ENCODE results near the gene CORT.
"Not testable (repeated sequence)": the region's sequence is repeated elsewhere in the genome, so short reads cannot be mapped to it uniquely, and the experiment has no call there.

The CORT gene, protein sequence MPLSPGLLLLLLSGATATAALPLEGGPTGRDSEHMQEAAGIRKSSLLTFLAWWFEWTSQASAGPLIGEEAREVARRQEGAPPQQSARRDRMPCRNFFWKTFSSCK

DNA sequence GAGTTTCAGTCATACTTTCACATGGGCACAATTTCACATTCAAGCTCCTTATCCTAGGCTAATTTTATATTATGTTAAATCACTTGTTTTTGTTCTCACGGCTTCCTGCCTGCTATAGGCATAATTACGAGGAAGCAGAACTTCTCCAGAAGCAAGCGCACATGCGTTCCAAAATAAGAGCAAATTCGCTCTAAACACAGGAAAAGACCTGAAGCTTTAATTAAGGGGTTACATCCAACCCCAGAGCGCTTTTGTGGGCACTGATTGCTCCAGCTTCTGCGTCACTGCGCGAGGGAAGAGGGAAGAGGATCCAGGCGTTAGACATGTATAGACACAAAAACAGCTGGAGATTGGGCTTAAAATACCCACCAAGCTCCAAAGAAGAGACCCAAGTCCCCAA, at the start of gene CORT:
TSS of gene CORT (plus strand) at position 281 of the 400 bp plus-strand sequence. CDS start 193 bp downstream, outside the sequence.
- Histone ChIP-seq H3K9ac (ENCODE audit: low read length) (no peak within 1 kb of the TSS), H3K27ac (ENCODE audit: low read depth, low read length) (no peak within 1 kb of the TSS), H3K27me3 (ENCODE audit: control insufficient read depth, insufficient read depth, low read length) (no peaks in the 10 kb centered on the region), H3K9me3 (ENCODE audit: control insufficient read depth, insufficient read depth, low read depth, low read length) (peaks cover under 1% of the 10 kb centered on the region; the same call in 1 of the 2 replicates), H3K36me3 (ENCODE audit: control insufficient read depth, insufficient read depth, low read length) (peaks cover 2% of the 10 kb centered on the region; the same call in 1 of the 2 replicates), H3K4me1 (ENCODE audit: control insufficient read depth, insufficient read depth, low read length) (peaks cover 13% of the 10 kb centered on the region), H3K4me3 (ENCODE audit: low read depth, low read length) (no peak within 1 kb of the TSS)

DNA sequence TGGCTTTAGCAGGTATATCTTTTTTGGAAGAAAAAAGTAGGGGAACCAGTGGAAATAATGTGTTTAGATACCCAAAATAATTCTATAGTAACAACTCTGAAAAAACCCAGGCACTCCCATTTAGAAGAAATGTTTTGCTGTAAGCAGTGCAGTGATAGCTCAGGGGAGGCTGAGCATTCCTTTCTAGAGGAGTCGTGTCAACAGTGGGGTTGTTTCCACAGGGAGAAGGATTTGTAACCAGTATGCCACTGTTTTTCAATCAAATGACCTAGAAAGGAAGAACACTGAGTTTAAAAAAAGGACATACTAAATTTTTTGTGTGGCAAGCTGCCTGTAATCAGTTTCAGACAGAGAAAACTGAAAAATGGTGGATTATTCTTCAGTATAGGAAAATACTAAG, 48.5 kb upstream of the CORT start:
- Histone ChIP-seq H3K9me3 (ENCODE audit: control insufficient read depth, insufficient read depth, low read depth, low read length) (no peaks in the 10 kb centered on the region), H3K4me1 (ENCODE audit: control insufficient read depth, insufficient read depth, low read length) (peaks cover 8% of the 10 kb centered on the region), H3K4me3 (ENCODE audit: low read depth, low read length) (no peak overlapping the region), H3K9ac (ENCODE audit: low read length) (no peak overlapping the region), H3K27me3 (ENCODE audit: control insufficient read depth, insufficient read depth, low read length) (no peaks in the 10 kb centered on the region), H3K36me3 (ENCODE audit: control insufficient read depth, insufficient read depth, low read length) (peaks cover 61% of the 10 kb centered on the region), H3K27ac (ENCODE audit: low read depth, low read length) (no peak overlapping the region)

DNA sequence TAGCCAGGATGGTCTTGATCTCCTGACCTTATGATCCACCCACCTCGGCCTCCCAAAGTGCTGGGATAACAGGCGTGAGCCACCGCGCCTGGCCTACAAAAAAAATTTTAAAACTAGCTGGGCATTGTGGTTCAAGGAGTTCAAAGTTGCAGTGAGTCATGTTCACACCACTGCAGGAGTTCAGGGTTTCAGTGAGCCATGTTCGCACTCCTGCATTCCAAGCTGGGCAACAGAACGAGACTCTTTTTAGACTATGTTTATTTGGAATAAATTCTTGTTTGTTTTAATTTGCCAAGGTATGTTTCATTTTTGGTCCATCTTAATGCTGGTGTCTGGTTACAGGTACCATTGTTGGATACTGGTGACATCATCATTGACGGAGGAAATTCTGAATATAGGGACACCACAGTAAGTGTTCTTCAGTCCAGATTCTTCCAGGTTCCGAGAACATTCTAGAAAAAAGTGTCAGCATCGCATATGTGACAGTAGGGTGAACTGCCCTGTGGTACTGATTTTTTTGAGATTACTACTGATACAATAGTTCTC, 47.0 kb upstream of the CORT start:
- peaks cover 77% of the 10 kb centered on the region for H3K36me3 ChIP-seq (ENCODE audit: control insufficient read depth, insufficient read depth, low read length)
- no peak overlapping the region for H3K9ac ChIP-seq (ENCODE audit: low read length)
- no peak overlapping the region for H3K4me3 ChIP-seq (ENCODE audit: low read depth, low read length)
- H3K27ac ChIP-seq (ENCODE audit: low read depth, low read length): no peak overlapping the region
- H3K9me3 ChIP-seq (ENCODE audit: control insufficient read depth, insufficient read depth, low read depth, low read length): no peaks in the 10 kb centered on the region
- peaks cover 8% of the 10 kb centered on the region for H3K4me1 ChIP-seq (ENCODE audit: control insufficient read depth, insufficient read depth, low read length)
- no peaks in the 10 kb centered on the region for H3K27me3 ChIP-seq (ENCODE audit: control insufficient read depth, insufficient read depth, low read length)

DNA sequence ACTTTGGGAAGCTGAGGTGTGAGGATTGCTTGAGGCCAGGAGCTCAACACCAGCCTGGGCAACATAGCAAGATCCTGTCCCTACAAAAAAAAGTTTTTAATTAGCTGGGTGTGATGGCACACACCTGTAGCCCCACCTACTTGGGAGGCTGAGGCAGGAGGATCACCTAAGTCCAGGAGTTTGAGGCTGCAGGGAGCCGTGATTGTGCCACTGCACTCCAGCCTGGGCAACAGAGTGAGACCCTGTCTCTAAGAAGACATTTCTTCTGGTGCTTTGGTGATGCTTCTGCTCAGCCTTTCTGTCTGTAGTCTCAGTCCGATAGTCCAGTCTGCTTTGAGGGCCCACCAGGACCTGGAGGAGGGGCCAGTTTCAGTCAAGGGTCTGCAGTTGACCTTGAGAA, 42.6 kb upstream of the CORT start:
- peaks cover 96% of the 10 kb centered on the region for H3K36me3 ChIP-seq (ENCODE audit: control insufficient read depth, insufficient read depth, low read length)
- no peaks in the 10 kb centered on the region for H3K4me1 ChIP-seq (ENCODE audit: control insufficient read depth, insufficient read depth, low read length)

DNA sequence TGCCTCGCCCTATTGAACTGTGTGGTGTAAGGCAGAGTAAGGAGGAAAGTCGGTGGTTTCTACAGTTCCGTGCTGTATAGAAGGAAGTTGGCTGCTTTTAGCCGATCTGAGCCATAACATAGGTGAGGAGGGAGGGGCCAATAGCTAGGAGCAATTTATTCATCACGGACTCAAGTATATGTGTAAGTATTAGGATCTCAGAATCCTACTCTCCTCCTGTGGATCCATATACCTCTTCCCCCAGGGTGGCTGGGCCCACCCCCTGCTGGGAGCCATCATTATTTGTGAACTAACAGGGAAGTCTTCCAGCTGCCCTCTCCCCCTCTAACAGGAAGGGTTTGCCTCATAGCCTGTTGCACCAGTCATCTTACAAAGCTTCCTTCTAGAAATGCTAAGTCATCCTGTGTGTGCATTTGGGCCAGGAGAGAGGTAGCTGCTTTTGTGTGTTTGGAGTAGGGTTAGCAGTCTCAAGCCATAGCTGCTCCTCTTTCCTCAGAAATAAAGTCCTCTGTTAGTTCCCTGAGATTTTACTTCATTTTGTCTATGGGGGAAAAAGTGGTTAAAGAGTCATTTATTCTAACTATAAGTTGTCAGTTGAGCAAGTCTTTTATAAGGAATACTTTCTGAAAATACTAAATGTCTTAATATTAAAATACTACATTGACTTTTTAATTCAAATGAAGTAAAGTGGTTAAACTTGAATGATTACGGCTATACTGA, 34.5 kb upstream of the CORT start:
- peaks cover 95% of the 10 kb centered on the region for H3K36me3 ChIP-seq (ENCODE audit: control insufficient read depth, insufficient read depth, low read length)
- H3K4me3 ChIP-seq (ENCODE audit: low read depth, low read length): no peak overlapping the region
- H3K27ac ChIP-seq (ENCODE audit: low read depth, low read length): peak overlapping the region; percentile 21; the same call in 1 of the 2 replicates

More for the DNA sequence above, 42.6 kb upstream of the CORT start:
- no peaks in the 10 kb centered on the region for H3K9me3 ChIP-seq (ENCODE audit: control insufficient read depth, insufficient read depth, low read depth, low read length)
- no peak overlapping the region for H3K9ac ChIP-seq (ENCODE audit: low read length)
- H3K27me3 ChIP-seq (ENCODE audit: control insufficient read depth, insufficient read depth, low read length): no peaks in the 10 kb centered on the region
- no peak overlapping the region for H3K4me3 ChIP-seq (ENCODE audit: low read depth, low read length)
- no peak overlapping the region for H3K27ac ChIP-seq (ENCODE audit: low read depth, low read length)

DNA sequence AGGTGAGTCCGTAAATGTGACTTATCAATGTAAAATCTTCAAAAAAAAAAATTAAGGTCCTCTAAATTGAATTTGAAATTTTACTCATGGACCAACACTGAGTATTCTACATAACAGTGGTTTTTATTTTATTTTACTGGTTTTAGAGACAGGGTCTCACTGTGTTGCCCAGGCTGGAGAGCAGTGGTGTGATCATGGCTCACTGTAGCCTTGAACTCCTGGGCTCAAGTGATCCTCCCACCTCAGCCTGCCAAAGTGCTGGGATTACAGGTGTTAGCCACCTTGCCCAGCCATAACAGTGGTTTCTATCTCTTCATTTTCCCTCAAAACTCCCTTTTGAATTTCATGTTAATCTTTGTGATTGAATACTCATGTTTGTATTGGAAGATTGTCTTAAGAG, 33.9 kb upstream of the CORT start:
- not testable (repeated sequence) for H3K4me3 ChIP-seq (ENCODE audit: low read depth, low read length); H3K9me3 ChIP-seq (ENCODE audit: control insufficient read depth, insufficient read depth, low read depth, low read length); H3K4me1 ChIP-seq (ENCODE audit: control insufficient read depth, insufficient read depth, low read length); H3K27me3 ChIP-seq (ENCODE audit: control insufficient read depth, insufficient read depth, low read length)
- peak overlapping the region; percentile 21; the same call in 1 of the 2 replicates for H3K27ac ChIP-seq (ENCODE audit: low read depth, low read length)
- H3K9ac ChIP-seq (ENCODE audit: low read length): peak overlapping the region; percentile 47
- H3K36me3 ChIP-seq (ENCODE audit: control insufficient read depth, insufficient read depth, low read length): peaks cover 94% of the 10 kb centered on the region

More for the DNA sequence above, 34.5 kb upstream of the CORT start:
- peak overlapping the region; percentile 62 for H3K9ac ChIP-seq (ENCODE audit: low read length)
- peaks cover 7% of the 10 kb centered on the region; the same call in 1 of the 2 replicates for H3K4me1 ChIP-seq (ENCODE audit: control insufficient read depth, insufficient read depth, low read length)
- no peaks in the 10 kb centered on the region for H3K9me3 ChIP-seq (ENCODE audit: control insufficient read depth, insufficient read depth, low read depth, low read length)
- H3K27me3 ChIP-seq (ENCODE audit: control insufficient read depth, insufficient read depth, low read length): no peaks in the 10 kb centered on the region

DNA sequence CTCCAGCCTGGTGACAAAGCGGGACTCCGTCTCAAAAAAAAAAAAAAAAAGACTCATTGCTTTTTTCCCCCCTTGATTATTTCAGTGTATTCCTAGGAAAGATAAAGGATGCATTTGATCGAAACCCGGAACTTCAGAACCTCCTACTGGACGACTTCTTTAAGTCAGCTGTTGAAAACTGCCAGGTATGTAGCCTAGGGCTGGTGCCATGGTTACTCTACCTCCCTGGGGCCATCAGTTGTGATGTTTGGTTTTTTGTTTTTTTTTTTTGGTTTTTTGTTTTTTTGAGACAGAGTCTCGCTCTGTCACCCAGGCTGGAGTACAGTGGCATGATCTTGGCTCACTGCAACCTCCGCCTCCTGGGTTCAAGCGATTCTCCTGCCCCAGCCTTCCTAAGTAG, 31.1 kb upstream of the CORT start:
- not testable (repeated sequence) for H3K27me3 ChIP-seq (ENCODE audit: control insufficient read depth, insufficient read depth, low read length); H3K9ac ChIP-seq (ENCODE audit: low read length); H3K27ac ChIP-seq (ENCODE audit: low read depth, low read length); H3K4me3 ChIP-seq (ENCODE audit: low read depth, low read length); H3K4me1 ChIP-seq (ENCODE audit: control insufficient read depth, insufficient read depth, low read length); H3K9me3 ChIP-seq (ENCODE audit: control insufficient read depth, insufficient read depth, low read depth, low read length)
- peaks cover 75% of the 10 kb centered on the region for H3K36me3 ChIP-seq (ENCODE audit: control insufficient read depth, insufficient read depth, low read length)

DNA sequence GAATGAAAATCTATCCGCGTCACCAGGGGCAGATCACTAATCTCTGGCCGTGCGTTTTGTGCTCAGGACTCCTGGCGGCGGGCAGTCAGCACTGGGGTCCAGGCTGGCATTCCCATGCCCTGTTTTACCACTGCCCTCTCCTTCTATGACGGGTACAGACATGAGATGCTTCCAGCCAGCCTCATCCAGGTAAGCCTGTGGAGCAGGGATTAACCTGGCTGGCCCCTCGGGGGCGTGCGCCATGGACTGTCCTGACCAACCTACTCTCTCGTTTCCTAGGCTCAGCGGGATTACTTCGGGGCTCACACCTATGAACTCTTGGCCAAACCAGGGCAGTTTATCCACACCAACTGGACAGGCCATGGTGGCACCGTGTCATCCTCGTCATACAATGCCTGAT, 30.5 kb upstream of the CORT start:
- H3K36me3 ChIP-seq (ENCODE audit: control insufficient read depth, insufficient read depth, low read length): peaks cover 69% of the 10 kb centered on the region
- H3K9ac ChIP-seq (ENCODE audit: low read length): no peak overlapping the region
- H3K27ac ChIP-seq (ENCODE audit: low read depth, low read length): no peak overlapping the region

DNA sequence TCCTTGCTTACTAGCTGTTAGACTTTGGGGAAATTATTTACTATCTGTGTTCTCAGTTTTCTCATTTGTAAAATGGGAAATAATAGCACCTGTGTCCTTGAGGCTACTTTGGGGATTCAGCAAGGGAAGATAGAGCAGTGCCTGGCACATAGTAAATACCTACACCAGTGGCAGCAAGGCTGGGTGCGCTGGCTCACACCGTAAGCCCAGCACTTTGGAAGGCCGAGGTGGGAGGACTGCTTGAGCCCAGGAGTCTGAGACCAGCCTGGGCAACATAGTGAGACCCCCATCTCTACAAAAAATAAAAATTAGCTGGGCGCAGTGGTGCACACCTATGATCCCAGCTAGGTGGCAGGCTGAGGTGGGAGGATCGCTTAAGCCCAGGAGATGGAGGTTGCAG, 28.2 kb upstream of the CORT start:
- Histone ChIP-seq H3K36me3 (ENCODE audit: control insufficient read depth, insufficient read depth, low read length) (peaks cover 47% of the 10 kb centered on the region), H3K27ac (ENCODE audit: low read depth, low read length) (no peak overlapping the region), H3K4me3 (ENCODE audit: low read depth, low read length) (no peak overlapping the region), H3K4me1 (ENCODE audit: control insufficient read depth, insufficient read depth, low read length) (no peaks in the 10 kb centered on the region), H3K9me3 (ENCODE audit: control insufficient read depth, insufficient read depth, low read depth, low read length) (no peaks in the 10 kb centered on the region), H3K27me3 (ENCODE audit: control insufficient read depth, insufficient read depth, low read length) (no peaks in the 10 kb centered on the region), H3K9ac (ENCODE audit: low read length) (no peak overlapping the region)

More for the DNA sequence above, 30.5 kb upstream of the CORT start:
- H3K27me3 ChIP-seq (ENCODE audit: control insufficient read depth, insufficient read depth, low read length): no peaks in the 10 kb centered on the region
- no peak overlapping the region for H3K4me3 ChIP-seq (ENCODE audit: low read depth, low read length)
- no peaks in the 10 kb centered on the region for H3K9me3 ChIP-seq (ENCODE audit: control insufficient read depth, insufficient read depth, low read depth, low read length)
- peaks cover 7% of the 10 kb centered on the region; the same call in 1 of the 2 replicates for H3K4me1 ChIP-seq (ENCODE audit: control insufficient read depth, insufficient read depth, low read length)

DNA sequence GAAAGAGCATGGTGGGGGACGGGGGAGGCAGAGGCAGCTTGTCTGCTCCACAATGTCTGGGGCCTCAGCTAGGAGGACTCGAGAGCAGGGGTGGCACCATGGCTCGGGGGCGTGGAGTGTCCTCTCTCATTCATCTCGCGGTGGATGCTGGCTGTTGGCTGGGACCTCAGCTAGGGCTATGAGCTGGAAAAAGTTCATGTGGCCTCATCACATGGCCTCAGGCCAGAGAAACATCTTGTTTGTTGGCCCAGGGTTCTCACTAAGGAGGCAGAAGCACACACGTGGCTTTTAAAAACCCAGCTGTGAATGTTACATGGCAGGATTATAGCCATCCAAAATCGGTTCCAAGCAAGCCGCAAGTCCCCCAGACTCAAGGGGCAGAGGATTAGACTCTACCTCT, 25.8 kb upstream of the CORT start:
- Histone ChIP-seq H3K27me3 (ENCODE audit: control insufficient read depth, insufficient read depth, low read length) (no peaks in the 10 kb centered on the region), H3K9ac (ENCODE audit: low read length) (no peak overlapping the region), H3K4me3 (ENCODE audit: low read depth, low read length) (no peak overlapping the region), H3K36me3 (ENCODE audit: control insufficient read depth, insufficient read depth, low read length) (peaks cover 23% of the 10 kb centered on the region), H3K4me1 (ENCODE audit: control insufficient read depth, insufficient read depth, low read length) (no peaks in the 10 kb centered on the region), H3K27ac (ENCODE audit: low read depth, low read length) (no peak overlapping the region), H3K9me3 (ENCODE audit: control insufficient read depth, insufficient read depth, low read depth, low read length) (no peaks in the 10 kb centered on the region)

DNA sequence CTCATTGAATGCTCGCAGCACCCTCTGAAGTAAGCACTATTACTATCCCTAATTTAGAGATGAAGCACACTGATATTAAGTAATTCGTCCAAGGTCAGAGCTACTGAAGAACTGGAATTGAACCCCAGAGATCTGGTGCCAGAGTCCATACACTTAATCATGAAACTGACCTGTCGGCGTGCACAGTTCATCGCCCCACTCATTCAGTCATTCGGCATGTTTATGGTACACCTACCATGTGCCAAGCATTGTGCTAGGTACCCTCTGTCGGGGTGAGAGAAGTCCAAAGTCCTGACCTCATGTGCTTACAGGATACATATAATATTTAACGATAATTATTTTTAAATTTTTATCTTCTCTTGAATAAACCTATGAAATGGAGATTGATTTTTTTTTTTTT, 25.2 kb upstream of the CORT start:
- Histone ChIP-seq H3K4me1 (ENCODE audit: control insufficient read depth, insufficient read depth, low read length) (no peaks in the 10 kb centered on the region), H3K4me3 (ENCODE audit: low read depth, low read length) (no peak overlapping the region), H3K36me3 (ENCODE audit: control insufficient read depth, insufficient read depth, low read length) (peaks cover 17% of the 10 kb centered on the region), H3K9me3 (ENCODE audit: control insufficient read depth, insufficient read depth, low read depth, low read length) (no peaks in the 10 kb centered on the region), H3K27ac (ENCODE audit: low read depth, low read length) (no peak overlapping the region), H3K9ac (ENCODE audit: low read length) (no peak overlapping the region), H3K27me3 (ENCODE audit: control insufficient read depth, insufficient read depth, low read length) (no peaks in the 10 kb centered on the region)

Measured in HUES6 (cell line).